ENCODE results near the gene TEP1.
"Not testable (repeated sequence)": the region's sequence is repeated elsewhere in the genome, so short reads cannot be mapped to it uniquely, and the experiment has no call there.

Gene TEP1

GRCh38 chr14:20341646-20342045 is 71.7 kb downstream of the TEP1 start:
- TF ChIP-seq ZFX (IDR thresholded peaks at IDR 0.05; ENCODE audit: borderline replicate concordance): no peak
- TF ChIP-seq, protein P1, sequence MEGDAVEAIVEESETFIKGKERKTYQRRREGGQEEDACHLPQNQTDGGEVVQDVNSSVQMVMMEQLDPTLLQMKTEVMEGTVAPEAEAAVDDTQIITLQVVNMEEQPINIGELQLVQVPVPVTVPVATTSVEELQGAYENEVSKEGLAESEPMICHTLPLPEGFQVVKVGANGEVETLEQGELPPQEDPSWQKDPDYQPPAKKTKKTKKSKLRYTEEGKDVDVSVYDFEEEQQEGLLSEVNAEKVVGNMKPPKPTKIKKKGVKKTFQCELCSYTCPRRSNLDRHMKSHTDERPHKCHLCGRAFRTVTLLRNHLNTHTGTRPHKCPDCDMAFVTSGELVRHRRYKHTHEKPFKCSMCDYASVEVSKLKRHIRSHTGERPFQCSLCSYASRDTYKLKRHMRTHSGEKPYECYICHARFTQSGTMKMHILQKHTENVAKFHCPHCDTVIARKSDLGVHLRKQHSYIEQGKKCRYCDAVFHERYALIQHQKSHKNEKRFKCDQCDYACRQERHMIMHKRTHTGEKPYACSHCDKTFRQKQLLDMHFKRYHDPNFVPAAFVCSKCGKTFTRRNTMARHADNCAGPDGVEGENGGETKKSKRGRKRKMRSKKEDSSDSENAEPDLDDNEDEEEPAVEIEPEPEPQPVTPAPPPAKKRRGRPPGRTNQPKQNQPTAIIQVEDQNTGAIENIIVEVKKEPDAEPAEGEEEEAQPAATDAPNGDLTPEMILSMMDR (IDR thresholded peaks at IDR 0.05): no peak

GRCh38 chr14:20341032-20341431 is 72.3 kb downstream of the TEP1 start:
- not testable (repeated sequence) for H3K27ac ChIP-seq

More at GRCh38 chr14:20341646-20342045, 71.7 kb downstream of the TEP1 start:
- peak overlapping the region; percentile 95 for H3K27ac ChIP-seq

DNA sequence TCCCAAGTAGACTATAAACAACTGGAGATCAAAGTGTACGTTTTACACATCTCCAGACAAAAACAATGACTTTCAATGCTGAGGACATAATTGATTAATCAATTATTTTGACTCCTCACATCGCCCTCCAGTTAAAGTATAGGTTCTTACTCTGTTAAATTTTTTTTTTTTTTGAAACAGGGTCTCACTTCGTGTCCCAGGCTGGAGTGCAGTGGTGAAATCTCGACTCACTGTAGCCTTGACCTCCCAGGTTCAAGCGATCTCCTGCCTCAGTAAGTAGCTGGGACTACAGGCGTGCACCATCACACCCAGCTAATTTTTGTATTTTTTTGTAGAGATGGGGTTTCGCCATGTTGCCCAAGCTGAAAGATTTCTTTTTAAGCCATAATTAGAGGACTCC is 79.3 kb downstream of the TEP1 start:
- no peak for TF ChIP-seq ZFX (IDR thresholded peaks at IDR 0.05; ENCODE audit: borderline replicate concordance)
- peak overlapping the region; percentile 91; the same call in 1 of the 2 replicates for H3K27ac ChIP-seq

- TF ChIP-seq, protein P1 (IDR thresholded peaks at IDR 0.05): no peak
- TF ChIP-seq ZFX (IDR thresholded peaks at IDR 0.05; ENCODE audit: borderline replicate concordance): no peak
- peak overlapping the region; percentile 91 for H3K27ac ChIP-seq
Observed at GRCh38 chr14:20333494-20333841, 79.8 kb downstream of the TEP1 start.

GRCh38 chr14:20332788-20333493 is 80.4 kb downstream of the TEP1 start, which contains the start of gene CCNB1IP1:
Gene CCNB1IP1, minus strand, starts transcription at chr14:20333279. Its CDS starts 16,756 bp downstream, at chr14:20316523.
- no peak for TF ChIP-seq ZFX (IDR thresholded peaks at IDR 0.05; ENCODE audit: borderline replicate concordance)
- TF ChIP-seq, protein P1 (IDR thresholded peaks at IDR 0.05): no peak
- H3K27ac ChIP-seq: peak within 1 kb of the TSS; percentile 91

DNA sequence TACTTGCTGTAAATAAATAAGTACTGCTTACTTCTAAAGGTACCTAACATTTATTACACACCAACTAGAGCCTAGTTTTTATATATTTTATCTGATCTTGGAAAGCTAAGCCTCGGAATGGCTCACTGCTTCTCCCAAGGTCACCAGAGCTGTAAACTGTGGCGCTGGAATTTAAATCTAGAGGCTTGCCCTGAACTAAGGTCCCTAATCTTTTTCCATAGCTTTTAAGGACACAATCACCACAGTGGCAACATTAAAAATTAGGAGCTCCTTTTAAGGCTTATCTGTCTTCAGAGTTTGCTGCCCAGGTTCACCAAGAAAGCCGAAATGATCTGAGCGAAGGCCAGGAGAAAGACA is 80.9 kb downstream of the TEP1 start:
- peak overlapping the region; percentile 91 for H3K27ac ChIP-seq
- no peak for TF ChIP-seq ZFX (IDR thresholded peaks at IDR 0.05; ENCODE audit: borderline replicate concordance)
- TF ChIP-seq, protein P1 (IDR thresholded peaks at IDR 0.05): peak; percentile 11; the same call in 1 of the 2 replicates

DNA sequence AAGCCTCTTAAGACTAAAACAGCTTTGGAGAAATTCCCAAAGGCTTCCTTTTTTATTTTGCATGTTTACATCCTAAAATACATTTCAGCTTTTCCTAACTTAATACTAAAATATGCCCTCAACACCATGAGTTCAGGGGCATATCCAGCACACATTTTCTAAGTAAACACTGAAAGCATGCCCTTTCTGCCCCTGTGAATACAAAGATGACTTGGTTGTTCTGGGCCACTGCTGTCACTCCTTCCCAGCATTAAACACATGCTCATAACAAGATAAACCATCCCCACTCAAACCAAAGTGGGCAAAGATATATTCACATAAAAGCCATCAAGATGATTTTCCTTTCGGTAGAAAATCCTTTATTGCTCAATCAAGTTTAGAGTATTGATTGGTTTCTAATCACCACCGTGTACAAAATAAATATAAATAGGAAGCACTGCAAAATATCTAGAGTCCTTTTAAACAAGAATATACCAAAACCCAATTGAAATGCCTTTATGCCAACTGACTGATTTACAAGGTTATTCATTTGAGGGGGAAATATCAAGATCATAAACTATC is 82.2 kb downstream of the TEP1 start:
- TF ChIP-seq, protein P1 (IDR thresholded peaks at IDR 0.05): no peak
- no peak for TF ChIP-seq ZFX (IDR thresholded peaks at IDR 0.05; ENCODE audit: borderline replicate concordance)
- H3K27ac ChIP-seq: 0 out of 2 replicates have a peak overlapping the region, but pooled peaks have one; percentile 4

GRCh38 chr14:20329355-20329754 is 83.9 kb downstream of the TEP1 start:
- 0 out of 2 replicates have a peak overlapping the region, but pooled peaks have one; percentile 12 for H3K27ac ChIP-seq
- no peak for TF ChIP-seq ZFX (IDR thresholded peaks at IDR 0.05; ENCODE audit: borderline replicate concordance)
- TF ChIP-seq, protein P1 (IDR thresholded peaks at IDR 0.05): no peak
